ENCODE data around the gene FKBP14. TPM values are rescaled to one million over a fixed set of nuclear protein-coding genes. Genes with fewer than 3 reads are reported as not detected.

The FKBP14 gene
- total and polyA plus RNA-seq, 2 experiments from 2014 or later = 8.1 to 29.6 TPM

- Histone ChIP-seq H3K27me3 (no peaks in the 10 kb centered on the region), H3K9me3 (ENCODE audit: low read depth) (no peaks in the 10 kb centered on the region), H3K27ac (no peak overlapping the region), H3K4me1 (ENCODE audit: low read depth) (peaks cover 23% of the 10 kb centered on the region), H3K36me3 (no peaks in the 10 kb centered on the region), H3K4me3 (no peak overlapping the region)
- TF ChIP-seq, protein P1, sequence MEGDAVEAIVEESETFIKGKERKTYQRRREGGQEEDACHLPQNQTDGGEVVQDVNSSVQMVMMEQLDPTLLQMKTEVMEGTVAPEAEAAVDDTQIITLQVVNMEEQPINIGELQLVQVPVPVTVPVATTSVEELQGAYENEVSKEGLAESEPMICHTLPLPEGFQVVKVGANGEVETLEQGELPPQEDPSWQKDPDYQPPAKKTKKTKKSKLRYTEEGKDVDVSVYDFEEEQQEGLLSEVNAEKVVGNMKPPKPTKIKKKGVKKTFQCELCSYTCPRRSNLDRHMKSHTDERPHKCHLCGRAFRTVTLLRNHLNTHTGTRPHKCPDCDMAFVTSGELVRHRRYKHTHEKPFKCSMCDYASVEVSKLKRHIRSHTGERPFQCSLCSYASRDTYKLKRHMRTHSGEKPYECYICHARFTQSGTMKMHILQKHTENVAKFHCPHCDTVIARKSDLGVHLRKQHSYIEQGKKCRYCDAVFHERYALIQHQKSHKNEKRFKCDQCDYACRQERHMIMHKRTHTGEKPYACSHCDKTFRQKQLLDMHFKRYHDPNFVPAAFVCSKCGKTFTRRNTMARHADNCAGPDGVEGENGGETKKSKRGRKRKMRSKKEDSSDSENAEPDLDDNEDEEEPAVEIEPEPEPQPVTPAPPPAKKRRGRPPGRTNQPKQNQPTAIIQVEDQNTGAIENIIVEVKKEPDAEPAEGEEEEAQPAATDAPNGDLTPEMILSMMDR (IDR thresholded peaks at IDR 0.05; ENCODE audit: low read depth, low read length) = no peak
- peak in 1 of 2 donors; percentile 49 for DNase-seq (ENCODE audit: low read depth in 1 of 2, low spot score in 1 of 2)
Measured at GRCh38 chr7:30032310-30033125, 6.0 kb upstream of the FKBP14 start.

DNA sequence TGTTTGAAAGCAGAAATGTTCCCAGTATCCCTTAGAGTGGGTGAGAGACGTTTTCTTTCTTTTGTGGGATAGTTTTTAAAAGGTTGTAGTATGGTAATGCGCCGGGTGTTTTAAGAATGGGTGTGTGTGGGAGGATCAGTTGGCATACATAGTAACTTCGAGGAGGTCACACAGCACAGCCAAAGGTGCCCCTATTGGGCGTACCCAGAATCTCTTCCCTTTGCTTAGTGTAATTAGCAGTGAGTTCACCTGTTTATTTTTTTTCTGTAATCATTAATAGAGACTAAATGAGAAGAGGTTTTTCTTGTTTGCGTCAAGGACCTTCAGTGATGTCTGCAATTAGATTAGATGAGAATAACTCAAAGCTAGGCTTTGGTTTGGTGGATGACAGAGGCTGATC lies 3.2 kb upstream of the FKBP14 start:
- TF ChIP-seq, protein P1 (IDR thresholded peaks at IDR 0.05; ENCODE audit: low read depth, low read length) = no peak
- H3K9me3 ChIP-seq (ENCODE audit: low read depth) = no peaks in the 10 kb centered on the region
- H3K36me3 ChIP-seq = no peaks in the 10 kb centered on the region
- no peaks in the 10 kb centered on the region for H3K27me3 ChIP-seq
- peak overlapping the region; percentile 87 for H3K27ac ChIP-seq
- peak in 1 of 2 donors; percentile 16 for DNase-seq (ENCODE audit: low read depth in 1 of 2, low spot score in 1 of 2)
- peaks cover 34% of the 10 kb centered on the region for H3K4me1 ChIP-seq (ENCODE audit: low read depth)
- peak overlapping the region; percentile 88 for H3K4me3 ChIP-seq

DNA sequence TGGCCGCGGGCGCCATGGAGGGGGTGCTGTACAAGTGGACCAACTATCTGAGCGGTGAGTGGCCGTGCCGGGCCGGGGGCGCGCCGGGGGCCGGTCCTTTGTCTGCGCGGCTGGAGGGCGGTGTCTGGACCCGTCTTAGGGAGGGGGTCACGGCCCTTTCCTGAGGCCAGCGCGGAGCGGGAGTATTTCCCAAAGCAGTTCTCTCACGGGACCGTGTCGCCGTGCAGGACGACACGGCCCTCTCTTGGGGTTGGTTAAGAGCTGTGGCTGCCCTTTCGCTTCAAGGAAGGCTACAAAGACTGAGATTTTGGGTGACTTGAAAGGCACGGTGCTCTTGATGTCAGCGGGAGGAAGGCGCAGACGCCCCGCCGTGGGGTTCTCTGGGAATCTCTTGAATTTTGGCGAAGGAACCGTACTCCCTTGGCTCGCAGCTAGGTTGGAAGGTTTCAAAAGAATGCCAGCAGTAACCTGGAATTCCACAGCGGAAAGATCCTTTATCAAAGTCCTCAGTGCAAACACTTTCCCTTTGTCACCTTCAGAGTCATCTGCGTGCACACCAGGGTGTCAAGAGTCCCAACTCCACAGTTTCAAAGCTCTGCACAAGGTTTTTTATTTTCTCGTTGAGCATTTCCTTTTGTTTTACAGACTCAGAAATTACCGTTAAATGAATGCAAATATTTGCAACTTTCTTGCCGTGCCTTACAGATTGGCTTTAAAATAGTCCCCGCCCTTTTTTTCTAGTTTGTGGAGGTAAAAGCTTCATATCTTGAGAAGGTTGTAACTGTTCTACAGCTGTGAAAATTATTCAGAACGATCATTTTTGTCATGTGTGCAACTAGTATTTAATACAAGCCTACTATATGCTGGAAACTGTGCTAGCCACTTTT lies 2.5 kb upstream of the FKBP14 start:
- no peaks in the 10 kb centered on the region for H3K9me3 ChIP-seq (ENCODE audit: low read depth)
- peaks cover 34% of the 10 kb centered on the region for H3K4me1 ChIP-seq (ENCODE audit: low read depth)
- peak; percentile 43 to 70 for DNase-seq (ENCODE audit: low read depth in 1 of 2, low spot score in 1 of 2)
- H3K27ac ChIP-seq = peak overlapping the region; percentile 87
- H3K27me3 ChIP-seq = no peaks in the 10 kb centered on the region
- no peaks in the 10 kb centered on the region for H3K36me3 ChIP-seq
- H3K4me3 ChIP-seq = peak overlapping the region; percentile 88
- TF ChIP-seq, protein P1 (IDR thresholded peaks at IDR 0.05; ENCODE audit: low read depth, low read length) = peak; percentile 3

DNA sequence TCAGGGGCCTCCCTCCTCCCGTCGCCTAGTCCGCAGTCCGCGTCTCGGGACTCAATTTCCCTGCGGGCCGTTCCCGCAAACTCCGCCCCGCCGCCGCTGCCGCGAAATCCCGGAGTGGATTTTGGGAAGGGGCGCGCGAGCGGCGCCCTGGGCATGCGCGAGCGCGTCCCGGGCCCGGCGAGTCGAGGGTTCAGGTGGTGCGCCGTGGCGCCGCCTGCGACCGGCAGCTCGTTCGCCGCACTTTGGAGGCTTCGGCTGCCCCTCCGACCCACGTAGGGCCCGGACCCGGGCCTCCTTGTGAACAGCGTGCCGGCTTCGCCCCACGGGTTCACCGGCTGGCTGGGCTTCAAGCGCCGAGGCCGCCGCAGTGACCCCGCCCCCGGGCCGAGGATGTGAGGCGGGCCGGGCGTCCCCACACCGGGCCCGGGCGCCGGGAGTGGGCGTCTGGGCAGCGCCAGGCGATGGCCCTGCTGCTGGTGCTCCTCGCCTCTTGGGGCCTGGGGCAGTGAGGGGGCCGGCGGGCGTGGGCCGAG lies 1.8 kb upstream of the FKBP14 start, which contains the start of gene PLEKHA8:
TSS of gene PLEKHA8 (plus strand) at position 197 of the 533 bp plus-strand sequence. CDS start 351 bp downstream, outside the sequence.
- DNase-seq (ENCODE audit: low read depth in 1 of 2, low spot score in 1 of 2) = peak; percentile 90 to 94
- Histone ChIP-seq H3K9me3 (ENCODE audit: low read depth) (no peaks in the 10 kb centered on the region), H3K27ac (peak within 1 kb of the TSS; percentile 87), H3K36me3 (no peaks in the 10 kb centered on the region), H3K4me1 (ENCODE audit: low read depth) (peaks cover 34% of the 10 kb centered on the region), H3K27me3 (no peaks in the 10 kb centered on the region), H3K4me3 (peak within 1 kb of the TSS; percentile 88)
- TF ChIP-seq, protein P1 (IDR thresholded peaks at IDR 0.05; ENCODE audit: low read depth, low read length) = no peak

DNA sequence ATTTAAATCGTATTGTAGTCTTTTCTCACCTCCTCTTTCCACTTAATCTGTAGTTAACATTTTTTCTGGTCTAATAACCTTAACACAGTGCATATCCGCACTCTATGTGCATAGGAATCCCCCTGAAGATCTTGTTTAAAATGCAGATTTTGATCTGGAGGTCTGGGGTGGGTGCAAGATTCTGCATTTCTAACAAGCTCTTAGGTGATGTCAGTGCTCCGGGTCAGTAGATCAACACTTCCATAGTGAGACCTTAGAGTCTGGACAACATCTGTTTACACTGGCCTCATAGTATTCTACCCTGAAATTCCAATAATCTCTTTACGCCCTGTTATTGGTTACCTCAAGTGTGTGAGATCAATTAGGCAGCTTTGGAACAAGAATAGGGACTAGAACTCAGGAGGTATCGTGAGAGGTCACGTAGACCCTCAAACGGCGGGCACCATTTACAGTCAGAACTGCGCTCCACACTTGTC lies 1.3 kb upstream of the FKBP14 start:
- Histone ChIP-seq H3K9me3 (ENCODE audit: low read depth) (no peaks in the 10 kb centered on the region), H3K27ac (peak overlapping the region; percentile 87)

More for the DNA sequence above, 1.3 kb upstream of the FKBP14 start:
- DNase-seq (ENCODE audit: low read depth in 1 of 2, low spot score in 1 of 2) = no peak
- TF ChIP-seq, protein P1 (IDR thresholded peaks at IDR 0.05; ENCODE audit: low read depth, low read length) = no peak
- Histone ChIP-seq H3K4me3 (peak overlapping the region; percentile 88), H3K36me3 (no peaks in the 10 kb centered on the region), H3K27me3 (no peaks in the 10 kb centered on the region), H3K4me1 (ENCODE audit: low read depth) (peaks cover 34% of the 10 kb centered on the region)
